HG02885 (cell line): Measurements from ENCODE around the gene JAM3.

Source experiments
- ATAC-seq: cut with Tn5 transposase; IDR thresholded peaks from one replicate; pipeline ENCODE4 v1.9.1; 2021; ENCODE audit warnings: mild to moderate bottlenecking; ENCODE audit not compliant: unreplicated experiment, poor library complexity

JAM3 gene

DNA sequence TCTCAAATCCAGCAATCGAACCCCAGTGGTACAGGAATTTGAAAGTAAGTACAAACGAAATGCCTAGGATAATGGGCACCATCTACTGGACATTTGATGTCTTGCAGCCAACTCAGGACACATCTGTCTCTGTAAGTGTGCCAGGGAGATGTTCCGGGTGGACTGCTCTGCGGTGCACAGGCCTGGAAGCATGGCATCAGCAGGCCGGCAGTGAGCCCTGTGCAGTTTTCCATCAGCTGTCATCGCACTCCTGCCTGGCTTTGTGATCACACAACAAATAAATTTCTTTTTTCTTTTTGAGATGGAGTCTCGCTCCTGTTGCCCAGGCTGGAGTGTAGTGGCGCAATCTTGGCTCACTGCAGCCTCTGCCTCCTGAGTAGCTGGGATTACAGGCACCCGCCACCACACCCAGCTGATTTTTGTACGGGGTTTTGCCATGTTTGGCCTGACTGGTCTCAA is 71.0 kb downstream of the JAM3 start:
- peak; percentile 44 for ATAC-seq

DNA sequence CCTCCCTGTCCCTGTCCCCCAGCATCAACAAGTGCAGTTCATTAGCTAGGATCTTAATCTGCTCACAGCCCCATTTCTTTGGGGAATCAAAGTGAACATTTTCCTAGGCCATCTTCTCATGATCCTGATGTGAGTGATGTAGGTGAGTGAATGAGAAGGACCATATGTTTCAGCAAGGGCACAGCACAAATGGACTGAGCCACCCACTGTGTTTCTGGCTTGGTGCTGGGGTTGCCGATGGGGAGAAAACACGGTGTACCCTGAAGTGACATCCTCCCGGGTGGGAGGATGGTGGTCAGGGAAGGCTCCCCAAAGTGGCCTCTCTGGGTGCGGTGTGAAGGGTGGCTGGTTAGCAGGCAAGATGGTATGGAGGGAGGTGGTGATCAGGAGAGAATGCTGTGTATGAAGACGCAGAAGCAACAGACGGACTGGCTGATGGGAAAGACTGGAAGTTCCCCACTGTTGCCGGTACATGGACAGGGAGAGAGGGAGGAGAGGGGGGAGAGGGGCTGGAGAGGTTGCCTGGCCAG is 72.2 kb downstream of the JAM3 start:
- no peak for ATAC-seq

DNA sequence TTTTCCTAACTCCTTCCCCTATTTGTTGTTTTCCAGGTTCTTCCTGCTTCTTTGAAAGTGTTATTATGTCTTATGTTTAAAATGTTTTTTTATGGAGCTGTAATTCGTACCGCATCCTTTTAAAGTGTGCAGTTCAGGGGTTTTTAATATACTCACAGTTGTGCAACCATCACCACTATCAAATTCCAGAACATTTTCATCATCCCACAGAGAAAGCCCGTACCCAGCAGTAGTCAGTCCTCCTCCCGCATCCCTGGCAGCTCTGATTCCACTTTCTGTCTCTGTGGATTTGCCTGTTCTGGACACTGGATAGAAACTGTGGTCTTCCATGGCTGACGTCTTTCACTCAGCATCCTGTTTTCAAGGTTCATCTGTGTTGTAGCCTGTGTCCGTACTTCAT is 73.7 kb downstream of the JAM3 start:
- ATAC-seq: no peak

DNA sequence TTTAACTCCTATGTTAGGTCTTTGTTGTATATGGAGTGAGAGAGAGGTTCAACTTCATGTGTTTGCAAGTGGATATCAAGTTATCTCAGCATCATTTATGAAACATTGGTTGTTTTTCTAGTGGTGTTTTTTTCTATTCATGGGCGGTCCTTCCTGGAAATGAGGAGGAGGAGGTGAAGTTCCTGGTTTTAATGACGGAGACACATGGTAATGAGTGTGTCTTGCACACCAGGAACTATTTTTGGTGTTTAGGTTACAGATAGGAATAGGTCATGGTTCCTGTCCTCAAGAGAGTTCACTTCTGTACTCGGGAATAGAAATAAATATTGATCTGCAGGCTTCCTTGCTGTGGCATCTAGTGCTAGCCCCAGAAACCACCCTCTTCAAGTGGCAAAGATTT is 74.9 kb downstream of the JAM3 start:
- ATAC-seq: no peak

DNA sequence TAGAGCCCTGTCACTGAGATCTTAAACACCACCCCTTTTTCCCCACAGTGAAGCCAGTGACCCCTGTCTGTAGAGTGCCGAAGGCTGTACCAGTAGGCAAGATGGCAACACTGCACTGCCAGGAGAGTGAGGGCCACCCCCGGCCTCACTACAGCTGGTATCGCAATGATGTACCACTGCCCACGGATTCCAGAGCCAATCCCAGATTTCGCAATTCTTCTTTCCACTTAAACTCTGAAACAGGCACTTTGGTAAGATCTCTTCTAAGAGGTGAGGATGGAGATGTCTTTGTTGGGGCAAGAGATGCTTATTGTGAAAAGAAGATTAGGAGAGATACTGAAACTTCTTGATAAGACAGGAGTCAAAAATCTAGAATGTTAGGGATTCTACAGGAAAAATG is 75.9 kb downstream of the JAM3 start:
- no peak for ATAC-seq

DNA sequence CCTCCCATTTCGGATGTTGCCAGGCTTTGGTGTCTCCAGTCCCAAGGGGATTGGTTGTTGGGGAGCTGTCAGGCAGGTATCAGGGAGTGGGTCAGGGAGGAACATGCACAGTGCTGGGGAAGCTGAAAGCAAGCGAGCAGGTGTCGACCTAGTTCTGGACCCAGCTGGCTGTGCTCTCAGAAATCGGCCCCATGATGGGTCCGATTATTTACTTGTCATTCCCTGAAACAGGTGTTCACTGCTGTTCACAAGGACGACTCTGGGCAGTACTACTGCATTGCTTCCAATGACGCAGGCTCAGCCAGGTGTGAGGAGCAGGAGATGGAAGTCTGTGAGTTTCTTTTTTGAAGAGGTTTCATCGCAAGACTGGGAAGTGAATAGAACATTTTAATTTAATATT is 76.8 kb downstream of the JAM3 start:
- no peak for ATAC-seq

DNA sequence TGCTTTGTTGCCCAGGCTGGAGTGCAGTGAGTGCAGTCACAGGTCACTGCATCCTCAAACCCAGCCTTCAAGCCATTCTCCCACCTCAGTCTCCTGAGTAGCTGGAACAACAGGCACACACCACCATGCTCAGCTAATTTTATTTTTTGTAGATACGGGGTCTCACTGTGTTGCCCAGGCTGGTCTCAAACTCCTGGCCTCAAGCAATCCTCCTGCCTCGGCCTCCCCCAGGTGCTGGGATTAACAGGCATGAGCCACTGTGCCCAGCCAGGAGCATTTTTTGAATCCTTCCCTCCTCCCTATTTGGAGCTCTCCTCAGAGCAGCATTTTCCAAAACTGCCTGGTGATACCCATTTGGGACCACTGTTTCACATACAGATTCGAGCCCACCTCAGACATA is 77.7 kb downstream of the JAM3 start:
- ATAC-seq: no peak

DNA sequence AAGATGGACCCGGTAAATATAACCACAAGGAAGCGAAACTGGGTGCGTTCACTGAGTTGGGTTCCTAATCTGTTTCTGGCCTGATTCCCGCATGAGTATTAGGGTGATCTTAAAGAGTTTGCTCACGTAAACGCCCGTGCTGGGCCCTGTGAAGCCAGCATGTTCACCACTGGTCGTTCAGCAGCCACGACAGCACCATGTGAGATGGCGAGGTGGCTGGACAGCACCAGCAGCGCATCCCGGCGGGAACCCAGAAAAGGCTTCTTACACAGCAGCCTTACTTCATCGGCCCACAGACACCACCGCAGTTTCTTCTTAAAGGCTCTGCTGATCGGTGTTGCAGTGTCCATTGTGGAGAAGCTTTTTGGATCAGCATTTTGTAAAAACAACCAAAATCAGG is 80.5 kb downstream of the JAM3 start:
- no peak for ATAC-seq

DNA sequence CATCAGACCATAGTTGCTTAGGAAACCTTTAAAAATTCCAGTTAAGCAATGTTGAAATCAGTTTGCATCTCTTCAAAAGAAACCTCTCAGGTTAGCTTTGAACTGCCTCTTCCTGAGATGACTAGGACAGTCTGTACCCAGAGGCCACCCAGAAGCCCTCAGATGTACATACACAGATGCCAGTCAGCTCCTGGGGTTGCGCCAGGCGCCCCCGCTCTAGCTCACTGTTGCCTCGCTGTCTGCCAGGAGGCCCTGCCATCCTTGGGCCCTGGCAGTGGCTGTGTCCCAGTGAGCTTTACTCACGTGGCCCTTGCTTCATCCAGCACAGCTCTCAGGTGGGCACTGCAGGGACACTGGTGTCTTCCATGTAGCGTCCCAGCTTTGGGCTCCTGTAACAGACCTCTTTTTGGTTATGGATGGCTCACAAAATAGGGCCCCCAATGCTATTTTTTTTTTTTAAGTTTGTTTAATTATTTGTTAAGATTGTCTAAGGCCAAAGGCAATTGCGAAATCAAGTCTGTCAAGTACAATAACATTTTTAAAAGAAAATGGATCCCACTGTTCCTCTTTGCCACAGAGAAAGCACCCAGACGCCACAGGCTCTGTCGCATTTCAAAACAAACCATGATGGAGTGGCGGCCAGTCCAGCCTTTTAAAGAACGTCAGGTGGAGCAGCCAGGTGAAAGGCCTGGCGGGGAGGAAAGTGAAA is 81.5 kb downstream of the JAM3 start:
- no peak for ATAC-seq

DNA sequence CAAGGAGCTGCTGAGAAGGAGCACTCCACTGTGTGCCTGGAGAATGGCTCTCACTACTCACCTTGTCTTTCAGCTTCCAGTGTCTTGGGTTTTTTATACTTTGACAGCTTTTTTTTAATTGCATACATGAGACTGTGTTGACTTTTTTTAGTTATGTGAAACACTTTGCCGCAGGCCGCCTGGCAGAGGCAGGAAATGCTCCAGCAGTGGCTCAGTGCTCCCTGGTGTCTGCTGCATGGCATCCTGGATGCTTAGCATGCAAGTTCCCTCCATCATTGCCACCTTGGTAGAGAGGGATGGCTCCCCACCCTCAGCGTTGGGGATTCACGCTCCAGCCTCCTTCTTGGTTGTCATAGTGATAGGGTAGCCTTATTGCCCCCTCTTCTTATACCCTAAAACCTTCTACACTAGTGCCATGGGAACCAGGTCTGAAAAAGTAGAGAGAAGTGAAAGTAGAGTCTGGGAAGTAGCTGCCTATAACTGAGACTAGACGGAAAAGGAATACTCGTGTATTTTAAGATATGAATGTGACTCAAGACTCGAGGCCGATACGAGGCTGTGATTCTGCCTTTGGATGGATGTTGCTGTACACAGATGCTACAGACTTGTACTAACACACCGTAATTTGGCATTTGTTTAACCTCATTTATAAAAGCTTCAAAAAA is 82.3 kb downstream of the JAM3 start:
- ATAC-seq: no peak

DNA sequence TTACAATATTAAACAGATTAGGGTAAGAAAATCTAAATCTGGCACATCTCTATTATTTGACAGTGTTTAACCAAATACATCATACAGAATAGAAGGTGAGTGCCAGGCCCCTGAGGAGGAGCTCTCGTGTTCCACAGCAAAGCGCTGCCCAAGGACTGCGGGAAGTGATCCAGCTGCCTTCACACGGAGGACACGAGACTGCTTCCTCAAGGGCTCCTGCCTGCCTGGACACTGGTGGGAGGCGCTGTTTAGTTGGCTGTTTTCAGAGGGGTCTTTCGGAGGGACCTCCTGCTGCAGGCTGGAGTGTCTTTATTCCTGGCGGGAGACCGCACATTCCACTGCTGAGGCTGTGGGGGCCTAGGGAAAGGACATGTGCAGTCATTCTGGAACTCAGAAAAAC is 83.8 kb downstream of the JAM3 start:
- no peak for ATAC-seq

DNA sequence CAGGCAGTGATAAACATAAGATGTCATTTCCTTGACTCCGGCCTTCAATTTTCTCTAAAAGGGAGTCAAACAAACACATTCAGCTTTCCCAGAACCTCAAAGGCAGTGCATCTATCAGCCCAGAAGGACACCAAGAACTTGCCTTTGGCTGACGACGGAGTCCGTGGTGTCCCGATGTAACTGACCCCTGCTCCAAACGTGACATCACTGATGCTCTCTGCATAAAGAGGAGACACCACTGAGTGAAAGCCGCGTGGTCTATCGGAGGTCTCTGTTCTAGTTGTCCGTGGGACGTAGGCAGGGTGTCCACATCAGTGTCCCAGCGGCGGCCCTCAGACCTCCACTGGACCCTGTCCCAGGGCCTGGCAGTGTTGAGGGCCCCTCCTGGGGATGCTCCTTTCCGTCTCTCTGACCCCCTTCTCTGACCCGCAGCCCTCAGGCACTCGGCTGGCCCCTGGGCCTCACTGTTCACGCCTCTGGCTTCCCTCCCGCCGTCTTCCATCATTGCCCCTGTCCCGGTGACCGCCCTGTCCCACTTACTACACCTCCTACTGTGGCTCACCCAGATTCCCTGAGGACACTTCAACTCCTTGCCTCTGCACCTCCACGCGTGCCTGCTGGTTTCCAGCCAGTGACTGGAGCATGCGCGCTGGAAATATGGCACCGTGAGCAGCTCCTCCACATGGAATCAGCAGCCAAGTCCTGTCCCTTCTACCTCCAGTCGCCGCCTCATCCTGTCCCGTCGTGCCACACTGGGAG is 84.5 kb downstream of the JAM3 start:
- ATAC-seq: no peak

DNA sequence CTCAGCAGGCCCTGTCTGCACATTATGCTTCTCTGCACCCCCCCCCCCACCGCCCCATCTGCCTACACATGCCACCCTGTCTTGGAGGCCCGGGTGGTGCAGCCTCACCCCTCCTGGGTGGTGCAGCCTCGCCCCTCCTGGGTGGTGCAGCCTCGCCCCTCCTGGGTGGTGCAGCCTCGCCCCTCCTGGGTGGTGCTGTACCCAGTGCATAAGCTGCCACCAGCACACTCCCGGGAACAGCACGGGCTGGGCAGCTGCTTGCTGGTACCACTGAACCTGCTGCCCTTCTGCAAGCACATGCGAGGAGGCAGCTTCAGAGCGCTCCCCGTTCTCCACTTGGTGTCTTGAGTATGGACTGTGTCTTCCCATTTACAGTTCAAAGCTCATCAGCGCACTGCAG is 85.6 kb downstream of the JAM3 start:
- ATAC-seq: no peak

DNA sequence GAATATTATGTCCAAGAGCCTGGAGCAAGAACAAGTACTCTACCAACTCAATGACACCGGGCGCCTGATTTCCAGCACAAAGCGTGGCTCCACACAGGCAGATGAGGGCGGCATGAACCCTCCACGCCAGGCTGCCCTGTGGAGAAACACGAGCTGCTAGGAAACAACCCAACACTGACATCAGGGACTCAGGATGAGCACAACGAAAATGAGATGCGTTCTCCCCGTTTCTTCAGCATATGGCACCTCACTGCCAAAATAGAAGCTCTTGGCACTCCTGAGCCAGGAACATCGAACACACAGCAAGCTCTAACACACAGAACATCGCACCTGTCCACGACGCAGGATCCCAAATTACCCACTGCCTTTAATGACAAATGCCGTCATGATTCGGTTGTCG is 86.6 kb downstream of the JAM3 start:
- no peak for ATAC-seq

DNA sequence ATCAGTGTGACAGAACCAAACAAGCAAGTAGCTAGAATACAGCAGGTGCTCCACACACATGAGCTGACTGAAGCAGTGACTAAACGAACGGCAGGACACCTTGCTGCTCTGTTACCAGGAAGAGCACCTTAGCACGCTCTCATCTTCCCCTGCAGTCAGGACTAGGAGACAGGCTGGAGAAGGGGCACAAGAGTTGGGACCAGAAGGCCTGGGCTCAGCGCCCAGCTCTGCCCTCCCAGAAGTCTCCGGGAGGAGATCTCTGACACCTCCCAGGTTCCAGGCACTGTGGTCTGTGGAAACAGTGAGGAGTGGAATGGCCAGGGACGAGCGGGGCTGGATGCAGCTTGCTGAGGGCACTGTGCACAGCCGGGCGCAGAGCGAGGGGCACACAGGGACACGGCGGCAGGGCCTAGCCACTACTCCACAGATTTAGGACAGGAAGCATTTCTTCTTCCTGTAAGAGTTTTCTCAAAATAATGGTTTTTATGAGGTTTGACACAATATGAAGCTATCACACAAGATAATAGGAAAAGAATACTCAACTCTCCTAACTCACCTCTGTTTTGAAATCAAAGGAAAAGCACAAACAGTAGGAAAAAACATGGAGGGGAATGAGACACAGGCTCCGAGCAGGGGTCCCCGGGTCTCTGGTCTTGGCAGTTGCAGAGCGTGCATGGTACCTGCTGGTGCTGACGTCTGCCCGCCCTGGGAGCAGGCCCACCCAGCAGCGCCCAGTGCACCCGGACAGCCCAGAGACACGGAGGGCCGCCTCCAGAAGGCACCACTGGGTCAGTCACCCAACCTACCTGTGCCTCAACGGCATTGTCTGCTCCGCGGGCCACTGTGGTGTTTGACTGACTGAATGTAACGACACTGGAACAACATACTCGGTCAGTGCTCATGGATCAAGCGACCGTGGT is 87.3 kb downstream of the JAM3 start:
- no peak for ATAC-seq

DNA sequence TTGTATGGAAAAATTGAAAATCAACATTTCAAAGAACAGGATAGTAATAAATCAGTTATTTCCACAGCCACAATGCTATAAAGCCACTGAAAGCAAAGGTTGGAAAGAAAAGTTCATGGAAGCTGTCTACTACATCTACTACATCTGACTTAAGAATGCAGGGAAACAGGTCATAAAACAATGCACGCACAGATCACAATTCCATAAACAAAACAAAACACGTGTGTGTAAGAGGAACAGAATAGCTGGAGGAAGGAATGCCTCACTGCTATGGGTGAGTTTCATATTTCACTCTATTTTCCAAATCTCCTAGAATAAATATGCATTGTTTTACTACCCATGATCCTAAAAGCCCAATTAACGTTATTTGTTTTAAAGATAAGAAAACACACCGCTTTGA is 88.6 kb downstream of the JAM3 start:
- ATAC-seq: no peak

DNA sequence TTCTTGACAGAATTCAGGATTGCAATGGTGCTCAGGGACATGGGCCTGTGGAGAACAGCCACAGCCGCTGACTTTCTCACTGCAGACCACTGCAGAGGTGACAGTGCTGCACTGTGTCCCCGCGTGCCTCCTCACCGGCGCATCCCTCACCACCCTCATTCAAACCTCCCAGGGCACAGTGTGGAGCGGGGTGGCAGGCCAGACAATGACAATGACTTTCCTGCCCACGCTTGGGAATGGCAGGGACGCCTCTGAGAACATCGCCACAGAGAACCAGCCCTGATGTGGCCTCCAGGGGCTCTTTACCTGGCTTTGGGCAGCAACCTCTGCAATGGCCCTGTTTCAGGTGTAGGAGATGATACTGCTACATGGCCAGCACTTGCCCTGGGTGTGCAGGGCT is 89.2 kb downstream of the JAM3 start:
- no peak for ATAC-seq

DNA sequence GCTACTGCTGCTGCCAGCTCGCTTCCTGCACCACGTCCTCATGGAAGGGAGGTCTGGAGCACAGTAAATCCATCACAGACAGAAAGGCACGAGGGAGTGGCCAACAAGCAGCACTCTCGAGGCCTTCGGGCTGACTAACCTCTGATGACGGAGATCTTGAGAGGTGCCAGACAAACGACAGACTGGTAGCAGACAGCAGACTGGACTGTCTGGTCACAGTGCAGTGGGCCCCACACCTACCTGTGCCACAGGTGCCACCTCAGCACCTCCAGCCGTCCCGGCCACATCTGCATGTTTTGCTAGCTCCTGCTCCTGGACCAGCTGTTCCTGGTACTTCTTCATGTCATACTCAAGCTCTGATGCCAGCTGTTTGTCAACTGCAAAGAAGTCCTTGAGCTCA is 90.8 kb downstream of the JAM3 start:
- ATAC-seq: no peak

DNA sequence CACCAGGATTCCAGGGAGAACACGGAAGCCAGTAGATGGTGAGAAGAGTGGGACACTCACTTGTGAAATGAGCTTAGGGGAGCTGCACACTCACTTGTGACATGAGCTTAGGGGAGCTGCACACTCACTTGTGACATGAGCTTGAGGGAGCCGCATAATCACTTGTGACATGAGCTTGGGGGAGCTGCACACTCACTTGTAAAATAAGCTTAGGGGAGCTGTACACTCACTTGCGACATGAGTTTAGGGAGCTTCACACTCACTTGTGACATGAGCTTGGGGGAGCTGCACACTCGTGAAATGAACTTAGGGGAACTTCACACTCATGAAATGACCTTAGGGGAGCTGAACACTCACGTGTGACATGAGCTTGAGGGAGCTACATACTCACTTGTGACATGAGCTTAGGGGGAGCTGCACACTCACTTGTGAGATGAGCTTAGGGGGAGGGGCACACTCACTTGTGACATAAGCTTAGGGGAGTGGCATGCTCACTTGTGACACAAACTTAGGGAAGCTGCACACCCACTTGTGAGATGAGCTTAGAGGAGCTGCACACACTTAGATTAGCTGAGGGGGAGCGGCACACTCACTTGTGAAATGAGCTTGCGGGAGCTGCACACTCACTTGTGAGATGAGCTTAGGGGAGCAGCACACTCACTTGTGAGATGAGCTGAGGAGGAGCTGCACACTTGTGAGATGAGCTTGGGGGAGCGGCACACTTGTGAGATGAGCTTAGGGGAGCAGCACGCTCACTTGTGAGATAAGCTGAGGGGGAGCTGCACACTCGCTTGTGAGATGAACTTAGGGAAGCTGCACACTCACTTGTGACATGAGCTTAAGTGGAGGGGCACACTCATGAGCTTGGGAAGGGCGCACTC is 95.9 kb downstream of the JAM3 start:
- no peak for ATAC-seq
